Measurements from ENCODE around the gene HELZ2. TPM values are rescaled to one million over a fixed set of nuclear protein-coding genes. Genes with fewer than 3 reads are reported as not detected.

HELZ2 gene
- total and polyA plus RNA-seq, 3 donors from 2014 or later = 7.1 to 22.9 (median 13.5) TPM

- no peaks in the 10 kb centered on the region for H3K4me1 ChIP-seq
- H3K9me3 ChIP-seq = no peaks in the 10 kb centered on the region
- TF ChIP-seq POLR2A (IDR thresholded peaks at IDR 0.05) (no peak), CTCF (IDR thresholded peaks at IDR 0.05) (no peak)
- DNase-seq = no peak
- intact Hi-C loops (cut with DNase I; ENCODE audit: low total_unique reads) = no loop called here
- no peaks in the 10 kb centered on the region for H3K36me3 ChIP-seq (ENCODE audit: low read depth, missing control alignments)
- 90 to 94% methylated on average over 6 to 62 of the region's 62 CpGs for WGBS, 2 donors
- no peak overlapping the region for H3K4me3 ChIP-seq
- no peak overlapping the region for H3K27ac ChIP-seq
- no peaks in the 10 kb centered on the region for H3K27me3 ChIP-seq
Measured at GRCh38 chr20:63564036-63564810, 9.8 kb downstream of the HELZ2 start.

- Histone ChIP-seq H3K9me3 (no peaks in the 10 kb centered on the region), H3K36me3 (ENCODE audit: low read depth, missing control alignments) (no peaks in the 10 kb centered on the region), H3K27me3 (no peaks in the 10 kb centered on the region), H3K27ac (no peak overlapping the region), H3K4me3 (no peak overlapping the region), H3K4me1 (no peaks in the 10 kb centered on the region)
- TF ChIP-seq POLR2A (IDR thresholded peaks at IDR 0.05) (no peak), CTCF (IDR thresholded peaks at IDR 0.05) (no peak)
- no peak for DNase-seq
- WGBS, 2 donors = 92 to 95% methylated on average over 10 to 49 of the region's 55 CpGs
- intact Hi-C loops (cut with DNase I; ENCODE audit: low total_unique reads) = no loop called here
Measured at GRCh38 chr20:63563225-63563935, 10.7 kb downstream of the HELZ2 start.

GRCh38 chr20:63562461-63563224, 11.4 kb downstream of the HELZ2 start:
- Histone ChIP-seq H3K27me3 (no peaks in the 10 kb centered on the region), H3K4me1 (no peaks in the 10 kb centered on the region), H3K36me3 (ENCODE audit: low read depth, missing control alignments) (no peaks in the 10 kb centered on the region), H3K27ac (no peak overlapping the region), H3K4me3 (no peak overlapping the region), H3K9me3 (no peaks in the 10 kb centered on the region)
- no peak for DNase-seq
- WGBS, 2 donors = 96 to 100% methylated on average over 7 to 42 of the region's 54 CpGs
- TF ChIP-seq POLR2A (IDR thresholded peaks at IDR 0.05) (no peak), CTCF (IDR thresholded peaks at IDR 0.05) (no peak)
- intact Hi-C loops (cut with DNase I; ENCODE audit: low total_unique reads) = no loop called here

GRCh38 chr20:63561624-63562396, 12.2 kb downstream of the HELZ2 start:
- no peaks in the 10 kb centered on the region for H3K36me3 ChIP-seq (ENCODE audit: low read depth, missing control alignments)
- 87 to 95% methylated on average over 10 to 36 of the region's 36 CpGs for WGBS, 2 donors
- no peak for TF ChIP-seq CTCF (IDR thresholded peaks at IDR 0.05)

More at GRCh38 chr20:63561624-63562396, 12.2 kb downstream of the HELZ2 start:
- H3K9me3 ChIP-seq = no peaks in the 10 kb centered on the region
- DNase-seq = no peak
- H3K27ac ChIP-seq = no peak overlapping the region
- intact Hi-C loops (cut with DNase I; ENCODE audit: low total_unique reads) = no loop called here
- no peaks in the 10 kb centered on the region for H3K4me1 ChIP-seq
- no peak overlapping the region for H3K4me3 ChIP-seq
- H3K27me3 ChIP-seq = no peaks in the 10 kb centered on the region
